NCI-H146 (cell line): Measurements from ENCODE around the gene PKM.
A peak's percentile ranks its signal among the peaks of the same experiment; 100 is the strongest.

ENCODE experiments used
- DNase-seq: peaks from one replicate; lab custom pipeline; 2025; lab: John Stamatoyannopoulos, UW

The PKM gene

GRCh38 chr15:72200395-72201237, 30.4 kb downstream of the PKM start:
- no peak for DNase-seq

DNA sequence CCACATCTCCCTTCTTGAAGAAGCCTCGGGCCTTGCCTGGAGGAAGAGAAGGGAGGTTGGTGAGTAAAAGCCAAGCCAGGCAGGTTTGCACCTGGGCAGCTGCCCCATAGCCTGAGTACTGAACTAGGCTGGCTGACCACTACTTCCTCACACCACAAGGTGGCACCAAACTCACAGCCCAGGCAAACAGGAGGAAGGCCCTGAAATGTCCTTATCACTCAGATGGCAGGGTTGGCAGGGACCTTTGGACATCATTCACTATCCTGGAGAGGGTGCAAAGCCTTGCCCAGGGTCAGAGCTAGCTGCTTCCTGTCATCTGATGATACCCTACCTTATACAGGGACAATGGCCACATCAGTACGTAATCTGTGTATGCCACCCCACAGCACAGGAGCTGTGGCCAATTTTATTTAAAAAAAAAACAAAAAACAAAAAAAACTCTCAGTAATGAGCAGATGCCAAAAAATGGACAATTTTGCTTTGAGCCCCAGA, 31.2 kb downstream of the PKM start:
- peak; percentile 64 for DNase-seq

DNA sequence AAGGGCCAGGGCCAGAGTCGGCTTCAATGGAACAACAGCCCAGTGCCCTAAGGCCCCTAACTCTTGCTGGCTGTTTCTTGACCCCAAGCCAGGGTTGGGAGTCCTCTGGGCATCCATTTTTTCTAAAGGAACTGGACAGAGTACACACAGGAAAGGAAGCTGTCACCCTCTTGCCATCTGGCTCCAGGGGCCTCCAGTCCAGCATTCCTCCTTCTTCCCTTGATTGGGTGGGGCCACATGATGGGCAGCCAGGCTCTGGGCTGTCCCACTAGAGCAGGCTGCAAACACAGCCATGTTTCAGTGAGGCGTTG, 31.8 kb downstream of the PKM start:
- no peak for DNase-seq

DNA sequence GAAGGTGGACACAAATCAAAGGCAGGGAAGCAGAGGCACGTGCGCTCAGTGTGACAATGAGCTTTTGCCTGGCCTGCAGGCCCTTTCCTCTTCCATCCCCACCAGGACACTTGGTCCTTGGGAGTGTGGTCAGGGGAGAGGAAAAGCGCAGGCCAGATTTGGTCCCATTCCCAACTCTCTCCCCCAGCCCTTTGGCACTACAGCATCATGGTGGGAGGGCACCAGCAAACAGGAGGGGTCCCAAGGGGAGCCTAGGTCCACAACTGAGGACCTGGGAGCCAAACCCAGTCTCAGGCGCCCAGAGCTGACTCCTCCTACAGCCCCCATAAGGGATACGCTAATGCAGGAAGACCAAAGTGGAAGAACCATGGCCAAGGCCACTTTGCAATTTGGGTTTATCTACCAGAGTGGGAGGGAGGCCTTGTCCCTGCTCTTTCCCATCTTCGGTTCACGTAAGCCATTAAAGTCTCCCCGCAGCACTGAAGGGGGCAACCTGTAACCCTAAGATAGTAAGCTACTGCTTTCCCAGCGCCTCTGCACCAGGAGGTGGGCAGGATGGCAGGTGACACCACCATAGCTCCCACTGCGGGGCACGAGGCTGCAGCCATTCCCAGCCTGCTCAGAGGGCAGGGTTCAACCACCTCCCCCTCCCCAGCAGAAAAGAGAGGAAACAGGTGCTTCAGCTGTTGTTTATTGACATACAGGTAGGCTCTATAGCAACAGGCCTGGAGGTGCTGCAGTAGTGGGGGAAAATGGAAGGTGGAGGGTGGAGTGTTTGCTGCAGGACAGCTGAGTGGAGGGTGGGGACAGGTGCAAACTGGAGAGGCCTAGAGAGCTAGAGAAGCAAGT, 32.4 kb downstream of the PKM start:
- peak; percentile 90 for DNase-seq

DNA sequence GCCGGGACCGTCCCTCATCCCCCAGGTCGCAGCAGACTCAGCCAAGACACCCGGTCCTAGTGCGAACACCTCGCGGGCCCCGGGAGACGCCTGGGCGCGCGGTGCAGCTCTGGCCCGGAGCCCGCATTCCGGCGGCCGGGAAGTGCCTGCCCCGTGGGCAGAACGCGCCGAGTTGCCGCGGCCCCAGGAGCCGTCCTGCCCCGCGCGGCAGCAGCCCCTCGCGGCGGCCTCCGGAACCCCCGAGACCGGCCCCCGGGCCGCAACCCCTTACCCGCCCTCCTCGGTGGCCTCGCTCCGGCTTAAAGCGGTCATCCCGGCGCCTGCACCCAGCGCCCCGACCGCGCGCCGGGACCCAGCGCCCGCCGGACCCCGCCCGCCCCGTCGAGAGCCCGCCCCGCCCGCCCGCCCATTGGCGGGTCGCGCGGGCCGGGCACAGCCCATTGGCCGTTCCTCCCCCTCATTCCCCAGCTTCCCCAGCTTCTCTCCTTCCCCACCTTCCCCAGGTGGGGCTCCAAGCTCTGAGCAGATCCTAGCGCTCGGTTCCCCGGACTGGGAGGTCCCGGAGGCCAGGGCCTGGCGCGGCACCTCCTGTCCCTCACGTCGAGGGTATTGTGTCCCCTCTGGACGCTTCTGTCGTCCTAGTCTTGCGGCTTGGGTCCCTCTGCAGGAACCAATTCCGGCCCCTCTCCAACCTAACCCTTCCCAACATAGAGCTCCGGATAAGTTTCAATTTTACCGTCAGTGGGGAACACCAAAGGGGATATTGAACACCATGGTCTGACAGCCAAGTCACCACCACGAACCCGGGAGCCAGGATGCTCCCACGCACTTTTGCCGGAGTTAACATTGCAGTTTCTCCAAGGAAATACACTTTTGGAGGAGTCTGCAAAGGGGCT, 33.3 kb downstream of the PKM start, which contains the start of gene GRAMD2A:
Gene GRAMD2A (minus strand): TSS at position 328 of the 896 bp plus-strand sequence.
- DNase-seq, result peak; percentile 24

DNA sequence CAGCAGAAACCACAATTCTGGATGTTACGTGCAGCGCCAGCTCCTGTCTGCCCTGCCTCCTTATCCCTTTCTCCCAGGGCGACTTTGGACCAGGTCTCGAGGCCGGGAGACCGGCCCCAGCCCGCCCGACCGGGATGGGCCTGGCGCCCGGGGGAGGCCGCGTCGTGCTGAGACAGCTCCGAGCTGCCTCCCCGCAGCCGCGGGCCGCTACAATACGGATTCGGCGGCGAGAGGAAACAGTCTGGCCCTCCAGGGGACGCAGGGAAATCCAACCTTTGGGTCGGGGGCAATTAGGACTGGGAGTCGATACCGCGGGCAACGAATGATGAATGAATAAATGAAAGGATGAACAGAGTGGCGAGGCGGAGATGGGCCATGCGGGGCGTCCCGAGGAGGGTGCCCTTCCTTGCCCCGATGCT, 33.9 kb downstream of the PKM start:
- DNase-seq, result peak; percentile 13

- DNase-seq, result no peak
These were observed 34.5 kb downstream of the PKM start for GRCh38 chr15:72196409-72197040.

DNA sequence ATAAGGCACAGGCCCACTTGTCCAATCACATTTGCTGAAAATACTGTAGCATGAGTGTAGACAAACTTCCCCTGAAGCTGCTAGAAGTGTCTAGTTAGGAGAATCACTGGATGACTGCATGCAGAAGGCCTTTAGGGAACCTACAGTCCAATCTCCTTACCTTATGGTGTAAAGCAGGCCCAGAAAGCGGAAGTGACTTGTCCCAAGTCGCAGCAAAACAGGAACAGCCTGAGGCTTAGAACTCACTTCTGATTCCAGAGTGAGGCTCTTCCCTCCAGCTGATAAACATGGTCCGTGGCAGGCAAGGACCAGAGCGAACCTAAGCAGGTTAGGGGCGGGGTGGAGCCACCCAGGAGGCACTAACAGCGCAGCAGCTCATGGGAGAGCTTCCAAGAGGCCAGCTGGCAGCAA, 35.9 kb downstream of the PKM start:
- DNase-seq, result no peak

DNA sequence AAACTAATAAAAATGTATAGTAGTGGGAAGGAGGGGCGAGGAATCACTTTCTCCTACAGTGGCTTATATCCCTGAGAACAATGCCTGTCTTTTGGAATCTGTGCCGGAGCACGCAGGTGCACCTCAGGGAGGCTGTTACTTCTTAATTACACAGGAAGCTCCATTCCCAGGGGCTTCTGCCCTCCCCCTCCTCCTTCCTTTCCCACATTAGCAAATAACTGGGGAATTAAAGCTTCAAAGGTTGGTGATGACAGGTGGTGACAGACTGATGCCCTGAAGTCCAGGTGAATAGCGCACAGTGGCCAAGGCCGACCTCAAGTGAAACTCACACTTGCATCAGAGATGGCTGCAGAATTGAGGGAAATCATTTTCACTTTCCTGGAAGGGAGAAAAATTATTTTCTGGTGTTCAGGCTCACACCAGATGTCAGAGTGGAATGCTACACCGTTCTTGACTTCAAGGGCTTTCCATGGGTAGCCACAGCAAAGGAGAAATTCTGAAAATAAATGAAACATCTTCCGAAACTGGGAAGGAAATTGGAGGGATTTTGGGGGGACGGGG, 37.1 kb downstream of the PKM start:
- peak; percentile 84 for DNase-seq

- DNase-seq, result no peak
These were observed 38.6 kb downstream of the PKM start for GRCh38 chr15:72192416-72192815.

- no peak for DNase-seq
These were observed 41.6 kb downstream of the PKM start for GRCh38 chr15:72189250-72189902.

- DNase-seq, result no peak
These were observed 46.7 kb downstream of the PKM start for GRCh38 chr15:72184165-72184811.

DNA sequence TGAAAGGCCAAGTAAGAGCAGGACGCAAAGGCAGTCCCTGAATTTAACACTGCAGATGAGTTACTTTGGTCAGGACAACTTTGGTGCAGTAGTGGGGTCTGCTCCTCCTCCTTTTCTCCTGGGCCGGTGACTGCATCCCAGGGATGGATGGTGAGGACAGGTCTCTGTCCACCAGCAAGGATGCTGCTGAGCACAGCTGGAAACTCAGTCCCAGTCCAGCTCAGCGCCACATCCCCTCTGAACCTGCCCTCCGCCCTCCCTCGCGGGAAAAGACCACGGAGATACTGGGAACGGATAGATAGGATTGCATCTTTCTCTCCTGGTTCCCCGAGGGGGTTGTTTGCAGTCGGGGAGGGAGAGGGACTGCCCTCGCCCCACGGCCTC, 47.2 kb downstream of the PKM start:
- no peak for DNase-seq

- DNase-seq, result no peak
These were observed 48.3 kb downstream of the PKM start for GRCh38 chr15:72182673-72183072.

DNA sequence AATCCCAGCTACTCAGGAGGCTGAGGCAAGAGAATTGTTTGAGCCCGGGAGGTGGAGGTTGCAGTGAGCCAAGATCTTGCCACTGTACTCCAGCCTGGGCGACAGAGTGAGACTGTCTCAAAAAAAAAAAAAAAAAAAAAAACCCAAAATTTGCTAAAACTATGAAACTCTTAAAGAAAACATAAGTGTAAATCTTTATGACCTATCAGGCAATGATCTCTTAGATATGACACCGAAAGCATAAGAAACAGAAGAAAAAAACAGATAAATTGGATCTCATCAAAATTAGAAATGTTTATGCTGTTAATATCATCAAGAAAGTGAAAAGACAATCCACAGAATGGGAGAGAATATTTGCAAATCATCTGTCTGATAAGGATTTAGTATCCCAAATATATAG, 48.7 kb downstream of the PKM start:
- DNase-seq, result no peak

- no peak for DNase-seq
These were observed 50.1 kb downstream of the PKM start for GRCh38 chr15:72180761-72181324.

DNA sequence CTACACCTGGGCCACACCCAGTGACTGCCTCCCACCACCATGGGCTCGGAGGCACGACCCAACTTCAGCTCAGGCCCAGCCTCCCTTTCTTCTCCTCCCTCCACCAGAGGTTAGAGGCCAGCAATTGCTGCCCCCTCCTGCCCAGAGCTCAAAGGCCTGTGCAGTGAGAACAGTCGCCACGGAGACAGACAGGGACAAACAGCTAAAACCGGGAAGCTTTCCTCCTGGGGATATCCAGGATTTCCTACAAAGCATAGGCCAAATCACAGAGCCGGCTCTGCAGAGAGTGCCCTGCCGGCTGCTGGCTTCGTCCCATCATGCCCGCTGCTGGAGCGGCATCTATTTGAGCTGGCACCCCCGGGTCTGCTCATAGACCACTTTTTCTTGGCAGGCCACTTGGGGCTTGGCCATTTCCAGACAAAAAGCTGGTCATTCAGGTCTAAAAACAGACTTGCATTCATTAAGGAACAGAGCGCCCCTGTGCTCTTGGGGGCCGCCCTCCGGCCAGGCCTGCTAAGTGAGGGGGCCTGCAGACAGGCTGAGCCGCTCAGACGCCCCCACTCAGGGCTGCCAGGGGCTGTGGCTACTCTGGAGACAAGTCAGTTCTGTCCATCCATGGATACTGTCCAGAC, 50.9 kb downstream of the PKM start:
- no peak for DNase-seq

GRCh38 chr15:72178976-72179585, 51.9 kb downstream of the PKM start:
- no peak for DNase-seq

GRCh38 chr15:72176743-72177142, 54.2 kb downstream of the PKM start:
- no peak for DNase-seq
